Measurements from ENCODE around the gene CTNNBIP1.

DNA sequence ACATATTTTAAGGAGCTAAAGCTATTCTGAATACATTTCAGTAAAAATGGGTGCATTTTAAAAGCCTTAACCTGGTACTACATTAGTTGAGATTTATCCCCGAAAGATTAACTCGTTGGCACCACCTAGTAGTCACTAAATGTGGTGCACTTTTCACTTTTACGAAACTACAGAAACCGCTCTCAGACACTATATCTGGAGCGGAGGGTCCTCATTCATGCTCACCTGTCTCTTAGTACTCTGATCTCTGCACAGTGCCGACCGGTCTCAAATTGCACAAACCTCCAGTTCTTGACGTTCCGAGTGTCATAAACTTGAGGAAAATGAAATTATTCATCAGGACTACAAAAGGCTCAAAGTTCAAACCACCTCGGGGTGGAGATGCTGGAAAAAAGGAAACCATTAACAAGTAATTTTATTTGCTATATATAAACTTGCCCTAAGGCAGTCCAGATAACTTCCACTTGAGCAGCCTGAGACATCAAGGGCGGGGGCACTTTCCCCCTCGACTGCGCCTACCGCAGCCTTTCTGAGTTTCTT lies 32.4 kb upstream of the CTNNBIP1 start:
- TF ChIP-seq, protein P1, sequence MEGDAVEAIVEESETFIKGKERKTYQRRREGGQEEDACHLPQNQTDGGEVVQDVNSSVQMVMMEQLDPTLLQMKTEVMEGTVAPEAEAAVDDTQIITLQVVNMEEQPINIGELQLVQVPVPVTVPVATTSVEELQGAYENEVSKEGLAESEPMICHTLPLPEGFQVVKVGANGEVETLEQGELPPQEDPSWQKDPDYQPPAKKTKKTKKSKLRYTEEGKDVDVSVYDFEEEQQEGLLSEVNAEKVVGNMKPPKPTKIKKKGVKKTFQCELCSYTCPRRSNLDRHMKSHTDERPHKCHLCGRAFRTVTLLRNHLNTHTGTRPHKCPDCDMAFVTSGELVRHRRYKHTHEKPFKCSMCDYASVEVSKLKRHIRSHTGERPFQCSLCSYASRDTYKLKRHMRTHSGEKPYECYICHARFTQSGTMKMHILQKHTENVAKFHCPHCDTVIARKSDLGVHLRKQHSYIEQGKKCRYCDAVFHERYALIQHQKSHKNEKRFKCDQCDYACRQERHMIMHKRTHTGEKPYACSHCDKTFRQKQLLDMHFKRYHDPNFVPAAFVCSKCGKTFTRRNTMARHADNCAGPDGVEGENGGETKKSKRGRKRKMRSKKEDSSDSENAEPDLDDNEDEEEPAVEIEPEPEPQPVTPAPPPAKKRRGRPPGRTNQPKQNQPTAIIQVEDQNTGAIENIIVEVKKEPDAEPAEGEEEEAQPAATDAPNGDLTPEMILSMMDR (IDR thresholded peaks at IDR 0.05): peak in 3 of 4 experiments; percentile 29 to 35 (median 30)
- TF ChIP-seq POLR2AphosphoS5 (IDR thresholded peaks at IDR 0.05) (no peak), POLR2A (IDR thresholded peaks at IDR 0.05) (no peak), EP300 (IDR thresholded peaks at IDR 0.05) (no peak)

Data from sigmoid colon (tissue), 4 donors.